ENCODE measurements around the gene AGPAT2. TPM values are rescaled to one million over a fixed set of nuclear protein-coding genes. Genes with fewer than 3 reads are reported as not detected.

The AGPAT2 gene
- total RNA-seq, 1 experiment from 2014 or later: 54.7 TPM

GRCh38 chr9:136662656-136663581 is 24.3 kb downstream of the AGPAT2 start, which contains the start of gene EGFL7:
Gene EGFL7 (plus strand): TSS chr9:136662916. CDS start chr9:136668283, 5,367 bp downstream.
- no peak for DNase-seq
- Histone ChIP-seq H3K36me3 (replicated peaks; ENCODE audit: control insufficient read depth, insufficient read depth, low read length) (no peaks in the 10 kb centered on the region), H3K27me3 (ENCODE audit: control insufficient read depth, insufficient read depth, low read length) (no peaks in the 10 kb centered on the region), H3K4me3 (ENCODE audit: insufficient read depth, low read depth, low read length) (no peak within 1 kb of the TSS)

- H3K4me3 ChIP-seq (ENCODE audit: insufficient read depth, low read depth, low read length): no peak overlapping the region
- H3K27me3 ChIP-seq (ENCODE audit: control insufficient read depth, insufficient read depth, low read length): no peaks in the 10 kb centered on the region
- no peaks in the 10 kb centered on the region for H3K36me3 ChIP-seq (replicated peaks; ENCODE audit: control insufficient read depth, insufficient read depth, low read length)
- no peak for DNase-seq
These were observed 25.0 kb downstream of the AGPAT2 start for GRCh38 chr9:136662326-136662655.

- Histone ChIP-seq H3K36me3 (replicated peaks; ENCODE audit: control insufficient read depth, insufficient read depth, low read length) (no peaks in the 10 kb centered on the region), H3K27me3 (ENCODE audit: control insufficient read depth, insufficient read depth, low read length) (no peaks in the 10 kb centered on the region), H3K4me3 (ENCODE audit: insufficient read depth, low read depth, low read length) (no peak overlapping the region)
- DNase-seq: no peak
These were observed 25.5 kb downstream of the AGPAT2 start for GRCh38 chr9:136661641-136662325.

GRCh38 chr9:136660971-136661550 is 26.2 kb downstream of the AGPAT2 start:
- DNase-seq: no peak
- Histone ChIP-seq H3K27me3 (ENCODE audit: control insufficient read depth, insufficient read depth, low read length) (no peaks in the 10 kb centered on the region), H3K36me3 (replicated peaks; ENCODE audit: control insufficient read depth, insufficient read depth, low read length) (no peaks in the 10 kb centered on the region), H3K4me3 (ENCODE audit: insufficient read depth, low read depth, low read length) (no peak overlapping the region)

GRCh38 chr9:136659861-136660784 is 27.1 kb downstream of the AGPAT2 start:
- DNase-seq: no peak

GRCh38 chr9:136658849-136659535 is 28.3 kb downstream of the AGPAT2 start:
- Histone ChIP-seq H3K4me3 (ENCODE audit: insufficient read depth, low read depth, low read length) (no peak overlapping the region), H3K36me3 (replicated peaks; ENCODE audit: control insufficient read depth, insufficient read depth, low read length) (no peaks in the 10 kb centered on the region), H3K27me3 (ENCODE audit: control insufficient read depth, insufficient read depth, low read length) (no peaks in the 10 kb centered on the region)
- DNase-seq: no peak

More at GRCh38 chr9:136659861-136660784, 27.1 kb downstream of the AGPAT2 start:
- no peak overlapping the region for H3K4me3 ChIP-seq (ENCODE audit: insufficient read depth, low read depth, low read length)
- H3K27me3 ChIP-seq (ENCODE audit: control insufficient read depth, insufficient read depth, low read length): no peaks in the 10 kb centered on the region
- H3K36me3 ChIP-seq (replicated peaks; ENCODE audit: control insufficient read depth, insufficient read depth, low read length): no peaks in the 10 kb centered on the region

- no peaks in the 10 kb centered on the region for H3K27me3 ChIP-seq (ENCODE audit: control insufficient read depth, insufficient read depth, low read length)
- H3K4me3 ChIP-seq (ENCODE audit: insufficient read depth, low read depth, low read length): no peak overlapping the region
- H3K36me3 ChIP-seq (replicated peaks; ENCODE audit: control insufficient read depth, insufficient read depth, low read length): no peaks in the 10 kb centered on the region
- DNase-seq: no peak
These were observed 29.0 kb downstream of the AGPAT2 start for GRCh38 chr9:136657974-136658848.

- DNase-seq: no peak
- H3K4me3 ChIP-seq (ENCODE audit: insufficient read depth, low read depth, low read length): no peak overlapping the region
- H3K27me3 ChIP-seq (ENCODE audit: control insufficient read depth, insufficient read depth, low read length): no peaks in the 10 kb centered on the region
- H3K36me3 ChIP-seq (replicated peaks; ENCODE audit: control insufficient read depth, insufficient read depth, low read length): no peaks in the 10 kb centered on the region
These were observed 30.3 kb downstream of the AGPAT2 start for GRCh38 chr9:136656795-136657611.

GRCh38 chr9:136656183-136656738 is 31.0 kb downstream of the AGPAT2 start:
- H3K36me3 ChIP-seq (replicated peaks; ENCODE audit: control insufficient read depth, insufficient read depth, low read length): no peaks in the 10 kb centered on the region
- DNase-seq: no peak
- no peaks in the 10 kb centered on the region for H3K27me3 ChIP-seq (ENCODE audit: control insufficient read depth, insufficient read depth, low read length)
- H3K4me3 ChIP-seq (ENCODE audit: insufficient read depth, low read depth, low read length): no peak overlapping the region

- H3K4me3 ChIP-seq (ENCODE audit: insufficient read depth, low read depth, low read length): no peak overlapping the region
- no peak for DNase-seq
- H3K36me3 ChIP-seq (replicated peaks; ENCODE audit: control insufficient read depth, insufficient read depth, low read length): no peaks in the 10 kb centered on the region
- H3K27me3 ChIP-seq (ENCODE audit: control insufficient read depth, insufficient read depth, low read length): no peaks in the 10 kb centered on the region
These were observed 31.6 kb downstream of the AGPAT2 start for GRCh38 chr9:136655536-136656182.

GRCh38 chr9:136654820-136655535 is 32.3 kb downstream of the AGPAT2 start:
- DNase-seq: no peak
- H3K4me3 ChIP-seq (ENCODE audit: insufficient read depth, low read depth, low read length): no peak overlapping the region
- no peaks in the 10 kb centered on the region for H3K36me3 ChIP-seq (replicated peaks; ENCODE audit: control insufficient read depth, insufficient read depth, low read length)
- no peaks in the 10 kb centered on the region for H3K27me3 ChIP-seq (ENCODE audit: control insufficient read depth, insufficient read depth, low read length)

Data from H7 (cell line).